Progenitor cell of endocrine pancreas (in vitro differentiated cells): ENCODE results near the gene SLC1A7. TPM values are rescaled to one million over a fixed set of nuclear protein-coding genes. Genes with fewer than 3 reads are reported as not detected.

Experiments used
- DNase-seq: peaks from one replicate; pipeline ENCODE4 v3.0.0; 2021; ENCODE audit warnings: low spot score; ENCODE audit not compliant: unreplicated experiment
- H3K27ac Mint-ChIP-seq: 2 replicates; pipeline ENCODE4 v1.8.0; 2021; ENCODE audit warnings: mild to moderate bottlenecking, moderate library complexity, mixed read lengths
- H3K27me3 Mint-ChIP-seq: 2 replicates; pipeline ENCODE4 v1.8.0; 2021; ENCODE audit warnings: mixed read lengths
- H3K36me3 Mint-ChIP-seq: 2 replicates; pipeline ENCODE4 v1.8.0; 2022; ENCODE audit warnings: mixed read lengths; ENCODE audit not compliant: insufficient read depth
- H3K4me1 Mint-ChIP-seq: 2 replicates; pipeline ENCODE4 v1.8.0; 2021; ENCODE audit warnings: low read depth, mixed read lengths
- H3K4me3 Mint-ChIP-seq: 2 replicates; pipeline ENCODE4 v1.8.0; 2021; ENCODE audit warnings: low read depth, mild to moderate bottlenecking, moderate library complexity, mixed read lengths
- H3K9me3 Mint-ChIP-seq: 2 replicates; pipeline ENCODE4 v1.8.0; 2021; ENCODE audit warnings: low read depth, mixed read lengths
- total RNA-seq: library from RNA; stranded (reverse); gene quantifications from 2 replicates; pipeline ENCODE4 v1.2.1, GENCODE V29; 2021
- TF ChIP-seq, protein P1 (sequence below): fragments of 200-600 bp; sonication (generic); IDR thresholded peaks from one replicate; pipeline ENCODE4 v1.5.0; 2021; ENCODE audit warnings: antibody characterized with exemption, mild to moderate bottlenecking; ENCODE audit not compliant: unreplicated experiment

Gene SLC1A7
- total RNA-seq, 1 donor from 2014 or later = not detected

DNA sequence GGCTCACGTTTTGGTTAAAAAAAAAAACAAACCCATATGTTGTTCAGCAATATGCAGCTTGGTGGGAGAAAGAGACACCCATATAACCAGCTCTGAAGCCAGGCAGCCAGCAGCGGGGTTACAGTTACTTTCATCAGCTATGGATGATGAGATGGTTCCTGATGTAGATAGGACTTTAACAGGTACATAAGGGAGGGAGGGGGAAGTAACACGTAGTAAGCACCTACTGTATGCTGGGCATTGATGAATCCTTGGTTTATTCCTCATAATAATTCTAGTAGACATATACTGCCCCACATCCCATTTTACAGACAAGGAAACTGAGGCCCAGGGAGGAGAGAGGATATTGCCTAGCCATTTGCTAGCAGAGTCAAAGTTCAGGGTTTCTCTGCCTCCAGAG, 2.0 kb downstream of the SLC1A7 start:
- Mint-ChIP-seq H3K27ac (no peak overlapping the region), H3K4me3 (no peak overlapping the region), H3K36me3 (peaks cover 4% of the 10 kb centered on the region), H3K4me1 (peaks cover 5% of the 10 kb centered on the region), H3K27me3 (peaks cover 62% of the 10 kb centered on the region), H3K9me3 (peaks cover 11% of the 10 kb centered on the region)
- no peak for DNase-seq
- TF ChIP-seq, protein P1, sequence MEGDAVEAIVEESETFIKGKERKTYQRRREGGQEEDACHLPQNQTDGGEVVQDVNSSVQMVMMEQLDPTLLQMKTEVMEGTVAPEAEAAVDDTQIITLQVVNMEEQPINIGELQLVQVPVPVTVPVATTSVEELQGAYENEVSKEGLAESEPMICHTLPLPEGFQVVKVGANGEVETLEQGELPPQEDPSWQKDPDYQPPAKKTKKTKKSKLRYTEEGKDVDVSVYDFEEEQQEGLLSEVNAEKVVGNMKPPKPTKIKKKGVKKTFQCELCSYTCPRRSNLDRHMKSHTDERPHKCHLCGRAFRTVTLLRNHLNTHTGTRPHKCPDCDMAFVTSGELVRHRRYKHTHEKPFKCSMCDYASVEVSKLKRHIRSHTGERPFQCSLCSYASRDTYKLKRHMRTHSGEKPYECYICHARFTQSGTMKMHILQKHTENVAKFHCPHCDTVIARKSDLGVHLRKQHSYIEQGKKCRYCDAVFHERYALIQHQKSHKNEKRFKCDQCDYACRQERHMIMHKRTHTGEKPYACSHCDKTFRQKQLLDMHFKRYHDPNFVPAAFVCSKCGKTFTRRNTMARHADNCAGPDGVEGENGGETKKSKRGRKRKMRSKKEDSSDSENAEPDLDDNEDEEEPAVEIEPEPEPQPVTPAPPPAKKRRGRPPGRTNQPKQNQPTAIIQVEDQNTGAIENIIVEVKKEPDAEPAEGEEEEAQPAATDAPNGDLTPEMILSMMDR = no peak

DNA sequence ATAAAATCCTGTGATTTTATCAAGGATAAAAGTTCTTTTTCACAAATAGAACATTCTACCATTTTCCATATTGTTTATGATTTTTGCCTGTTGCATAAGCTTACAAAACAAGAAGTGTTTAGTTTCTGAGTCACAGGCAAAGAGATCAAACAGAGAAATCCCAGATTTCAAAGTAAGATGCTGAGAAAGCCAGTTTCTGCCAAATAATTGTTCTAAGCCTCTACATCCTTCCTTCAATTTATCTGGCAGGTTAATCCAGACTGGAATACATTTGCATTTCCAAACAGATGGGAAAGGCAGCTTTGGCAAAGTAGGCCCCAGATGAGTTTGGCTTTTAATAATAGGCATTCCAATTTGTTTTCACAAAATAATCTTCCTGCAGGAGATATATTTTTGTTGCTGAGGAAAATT, 2.5 kb downstream of the SLC1A7 start:
- Mint-ChIP-seq H3K36me3 (peaks cover 4% of the 10 kb centered on the region), H3K4me1 (no peaks in the 10 kb centered on the region), H3K9me3 (peaks cover 11% of the 10 kb centered on the region), H3K27ac (no peak overlapping the region), H3K4me3 (no peak overlapping the region), H3K27me3 (peaks cover 61% of the 10 kb centered on the region)
- no peak for DNase-seq
- TF ChIP-seq, protein P1 = no peak

DNA sequence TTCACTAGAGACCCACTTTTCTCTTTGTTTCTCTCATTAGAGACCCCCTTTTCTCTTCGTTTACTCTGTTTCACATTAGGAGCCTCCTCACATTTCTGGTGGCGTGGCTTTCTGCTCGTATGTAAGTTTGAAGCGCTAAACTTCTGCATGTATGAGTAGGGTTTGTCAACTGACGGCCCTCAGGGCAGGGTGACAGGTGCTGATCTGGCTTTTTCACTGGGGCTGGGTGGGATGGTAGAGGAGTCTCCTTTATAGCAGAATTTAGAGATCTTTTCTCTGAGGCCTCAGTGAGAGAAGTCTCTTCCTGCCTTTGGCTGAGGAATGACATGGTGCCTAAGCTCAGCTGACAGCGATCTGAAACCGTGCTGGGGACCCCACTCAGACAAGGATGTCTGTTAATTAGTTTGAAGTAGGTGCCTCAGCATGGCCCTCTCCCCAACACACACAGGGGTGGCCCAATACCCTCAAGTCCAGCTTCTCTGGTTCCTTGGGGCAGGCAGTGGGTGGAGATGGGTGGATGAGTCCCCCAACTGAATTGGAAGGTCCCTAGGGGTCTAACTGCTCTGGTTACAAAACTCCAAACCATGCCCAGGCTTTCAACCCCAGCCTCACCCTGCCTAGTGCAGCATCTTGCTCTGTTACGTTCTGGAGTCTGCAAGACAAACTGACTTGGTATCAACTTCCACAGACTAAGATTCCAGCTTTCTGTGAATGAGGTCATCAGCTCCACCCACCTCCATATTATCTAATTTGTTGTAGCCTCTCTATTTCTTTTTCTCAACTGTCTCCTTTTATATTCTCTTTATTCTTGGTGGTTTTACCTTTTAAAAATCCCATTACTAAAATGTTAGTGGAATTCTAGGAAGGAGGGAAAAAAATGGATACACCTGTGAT, 3.2 kb downstream of the SLC1A7 start:
- no peak for DNase-seq
- peaks cover 4% of the 10 kb centered on the region for H3K36me3 Mint-ChIP-seq
- peaks cover 11% of the 10 kb centered on the region for H3K9me3 Mint-ChIP-seq
- H3K4me3 Mint-ChIP-seq = no peak overlapping the region
- TF ChIP-seq, protein P1 = no peak
- H3K4me1 Mint-ChIP-seq = no peaks in the 10 kb centered on the region
- no peak overlapping the region for H3K27ac Mint-ChIP-seq
- H3K27me3 Mint-ChIP-seq = peaks cover 61% of the 10 kb centered on the region

DNA sequence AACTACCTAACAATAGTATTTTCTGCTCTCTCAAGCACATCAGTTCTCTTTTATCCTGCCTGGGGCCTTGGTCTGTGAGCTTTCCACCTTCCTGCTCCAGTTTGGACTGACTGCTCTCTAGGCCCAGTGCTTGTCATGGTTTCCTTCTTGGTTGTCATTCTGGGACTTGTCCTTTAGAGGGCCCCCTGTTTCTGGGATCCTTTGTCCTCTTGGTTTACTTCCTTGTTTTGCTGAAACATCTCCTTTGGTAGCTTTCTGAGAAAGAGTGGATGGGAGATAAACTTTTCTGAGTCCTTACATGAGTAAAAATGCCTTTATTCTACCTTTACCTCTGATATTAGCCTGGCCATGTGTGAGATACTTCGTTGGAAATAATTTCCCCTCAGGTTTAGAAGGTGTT, 4.7 kb downstream of the SLC1A7 start:
- H3K27ac Mint-ChIP-seq = no peak overlapping the region
- peaks cover 11% of the 10 kb centered on the region for H3K9me3 Mint-ChIP-seq
- H3K36me3 Mint-ChIP-seq = peaks cover 4% of the 10 kb centered on the region
- no peak for DNase-seq
- peaks cover 70% of the 10 kb centered on the region for H3K27me3 Mint-ChIP-seq
- TF ChIP-seq, protein P1 = no peak
- no peak overlapping the region for H3K4me3 Mint-ChIP-seq
- no peaks in the 10 kb centered on the region for H3K4me1 Mint-ChIP-seq

DNA sequence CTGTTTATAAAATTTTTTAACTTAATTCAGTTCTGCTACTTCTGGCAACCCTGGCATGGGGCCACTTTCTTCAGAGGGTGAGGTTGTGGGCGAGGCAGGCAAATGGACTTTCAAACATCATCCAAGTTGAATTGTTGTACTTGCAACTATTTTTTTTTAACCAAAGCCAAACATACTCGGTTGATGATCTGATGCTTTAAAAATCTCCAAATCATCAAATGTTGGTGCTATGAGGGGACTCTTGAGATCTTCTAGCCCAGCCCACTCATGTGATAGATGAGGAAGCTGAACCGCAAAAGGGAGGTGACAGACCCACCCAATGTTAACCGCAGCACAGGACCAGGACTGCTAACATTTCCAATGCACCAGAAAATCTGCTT, 6.7 kb downstream of the SLC1A7 start:
- Mint-ChIP-seq H3K27ac (no peak overlapping the region), H3K9me3 (peaks cover 11% of the 10 kb centered on the region), H3K4me1 (no peaks in the 10 kb centered on the region), H3K27me3 (peaks cover 69% of the 10 kb centered on the region), H3K4me3 (no peak overlapping the region), H3K36me3 (peaks cover 4% of the 10 kb centered on the region)
- TF ChIP-seq, protein P1 = no peak
- no peak for DNase-seq
